ENCODE data around the gene TPSB2. TPM values are rescaled to one million over a fixed set of nuclear protein-coding genes. Genes with fewer than 3 reads are reported as not detected.
"Not testable (repeated sequence)": the region's sequence is repeated elsewhere in the genome, so short reads cannot be mapped to it uniquely, and the experiment has no call there.

The TPSB2 gene
- polyA plus RNA-seq, 1 donor (not counting 4 experiments of a cell fraction or from before 2014, with no cell fraction given): not detected

DNA sequence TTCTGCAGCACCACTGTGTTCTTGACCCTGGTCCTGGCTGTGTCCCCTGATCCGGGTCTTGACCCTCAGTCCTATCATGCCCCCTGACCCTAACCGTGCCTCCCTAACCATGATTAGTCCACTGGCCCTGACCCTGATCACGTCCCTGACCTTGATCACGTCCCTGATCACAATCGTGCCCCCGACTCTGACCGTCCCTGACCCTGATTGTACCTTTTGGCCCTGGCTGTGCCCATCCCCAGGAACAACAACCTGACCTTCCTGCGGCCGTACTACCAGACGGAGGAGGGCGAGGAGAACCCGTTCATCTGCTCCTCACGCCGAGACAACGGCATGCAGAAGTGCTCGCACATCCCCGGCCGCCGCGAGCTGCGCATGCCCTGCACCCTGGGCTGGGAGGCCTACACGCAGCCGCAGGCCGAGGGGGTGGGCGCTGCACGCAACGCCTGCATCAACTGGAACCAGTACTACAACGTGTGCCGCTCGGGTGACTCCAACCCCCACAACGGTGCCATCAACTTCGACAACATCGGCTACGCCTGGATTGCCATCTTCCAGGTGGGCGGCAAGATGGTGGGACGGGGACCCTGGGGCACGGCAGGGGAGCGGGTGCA is 29.9 kb downstream of the TPSB2 start:
- Histone ChIP-seq H3K9me3 (ENCODE audit: control insufficient read depth, low read depth, low read length) (peaks cover 4% of the 10 kb centered on the region), H4K20me1 (ENCODE audit: control insufficient read depth, extremely low read depth, insufficient read depth, low read length) (no peaks in the 10 kb centered on the region), H3K4me2 (ENCODE audit: control insufficient read depth, extremely low read depth, insufficient read depth, low read depth, low read length) (no peak overlapping the region), H3K4me1 (ENCODE audit: control insufficient read depth, extremely low read depth, insufficient read depth, low read length) (no peaks in the 10 kb centered on the region), H3K27ac (ENCODE audit: control insufficient read depth, insufficient read depth, low read length) (no peak overlapping the region), H2AFZ (ENCODE audit: control insufficient read depth, low read length) (no peak overlapping the region), H3K4me3 (ENCODE audit: control insufficient read depth in 2 of 3, extremely low read depth in 1 of 3, insufficient read depth in 2 of 3, low read depth in 1 of 3, low read length in 3 of 3) (no peak overlapping the region), H3K9ac (ENCODE audit: control insufficient read depth, extremely low read depth, insufficient read depth, low read length) (no peak overlapping the region), H3K36me3 (ENCODE audit: control insufficient read depth in 2 of 2, extremely low read depth in 1 of 2, insufficient read depth in 2 of 2, low read length in 2 of 2) (no peaks in the 10 kb centered on the region), H3K27me3 (ENCODE audit: control insufficient read depth, extremely low read depth, insufficient read depth, low read length) (peaks cover 11% of the 10 kb centered on the region), H3K9me1 (ENCODE audit: control insufficient read depth, extremely low read depth, insufficient read depth, low read length) (no peaks in the 10 kb centered on the region), H3K79me2 (ENCODE audit: control insufficient read depth, insufficient read depth, low read length) (no peaks in the 10 kb centered on the region)
- TF ChIP-seq EZH2 (IDR thresholded peaks at IDR 0.05; ENCODE audit: low read length): no peak
- TF ChIP-seq, protein P1, sequence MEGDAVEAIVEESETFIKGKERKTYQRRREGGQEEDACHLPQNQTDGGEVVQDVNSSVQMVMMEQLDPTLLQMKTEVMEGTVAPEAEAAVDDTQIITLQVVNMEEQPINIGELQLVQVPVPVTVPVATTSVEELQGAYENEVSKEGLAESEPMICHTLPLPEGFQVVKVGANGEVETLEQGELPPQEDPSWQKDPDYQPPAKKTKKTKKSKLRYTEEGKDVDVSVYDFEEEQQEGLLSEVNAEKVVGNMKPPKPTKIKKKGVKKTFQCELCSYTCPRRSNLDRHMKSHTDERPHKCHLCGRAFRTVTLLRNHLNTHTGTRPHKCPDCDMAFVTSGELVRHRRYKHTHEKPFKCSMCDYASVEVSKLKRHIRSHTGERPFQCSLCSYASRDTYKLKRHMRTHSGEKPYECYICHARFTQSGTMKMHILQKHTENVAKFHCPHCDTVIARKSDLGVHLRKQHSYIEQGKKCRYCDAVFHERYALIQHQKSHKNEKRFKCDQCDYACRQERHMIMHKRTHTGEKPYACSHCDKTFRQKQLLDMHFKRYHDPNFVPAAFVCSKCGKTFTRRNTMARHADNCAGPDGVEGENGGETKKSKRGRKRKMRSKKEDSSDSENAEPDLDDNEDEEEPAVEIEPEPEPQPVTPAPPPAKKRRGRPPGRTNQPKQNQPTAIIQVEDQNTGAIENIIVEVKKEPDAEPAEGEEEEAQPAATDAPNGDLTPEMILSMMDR (optimal IDR thresholded peaks at IDR 0.05 in 1 of 3, IDR thresholded peaks at IDR 0.05 in 1 of 3, conservative IDR thresholded peaks at IDR 0.05 in 1 of 3; ENCODE audit: extremely low read depth in 1 of 3, insufficient read depth in 2 of 3, low read length in 3 of 3): no peak
- FAIRE-seq (no peak), DNase-seq (ENCODE audit: low read depth, low spot score) (no peak)
- dilution Hi-C loops (cut with MboI; ENCODE audit: extremely low pct_ligation_motif_present, low sequenced_read_pairs): no loop called here

DNA sequence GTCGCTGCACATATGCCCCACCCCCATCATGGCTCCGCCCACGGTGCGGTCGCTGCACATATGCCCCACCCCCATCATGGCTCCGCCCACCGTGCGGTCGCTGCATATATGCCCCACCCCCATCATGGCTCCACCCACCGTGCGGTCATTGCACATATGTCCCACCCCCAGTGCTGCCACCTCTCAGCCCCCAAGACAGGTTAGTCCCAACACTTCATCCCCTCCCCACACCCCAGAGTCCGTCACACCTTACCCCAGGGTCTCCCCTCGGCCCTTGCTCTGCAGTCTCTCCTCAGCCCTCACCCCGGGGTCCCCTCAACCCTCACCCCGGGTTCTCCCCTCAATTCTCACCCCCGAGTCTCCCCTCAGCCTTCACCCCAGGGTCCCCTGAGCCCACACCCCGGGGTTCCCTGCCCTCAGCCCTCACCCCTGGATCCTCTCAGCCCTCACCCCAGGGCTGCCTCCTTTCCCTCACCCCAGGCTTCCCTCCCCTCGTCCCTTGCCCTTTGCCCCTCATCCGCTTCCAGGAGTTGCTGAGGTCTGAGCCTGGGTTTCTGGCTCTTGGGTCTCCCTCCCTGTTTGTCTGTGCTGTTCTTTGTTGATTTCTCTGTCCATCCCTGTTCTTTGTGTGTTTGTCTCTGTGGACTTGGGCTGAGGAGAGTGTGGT is 30.5 kb downstream of the TPSB2 start:
- Histone ChIP-seq H2AFZ (ENCODE audit: control insufficient read depth, low read length) (no peak overlapping the region), H3K4me3 (ENCODE audit: control insufficient read depth in 2 of 3, extremely low read depth in 1 of 3, insufficient read depth in 2 of 3, low read depth in 1 of 3, low read length in 3 of 3) (no peak overlapping the region), H3K4me1 (ENCODE audit: control insufficient read depth, extremely low read depth, insufficient read depth, low read length) (no peaks in the 10 kb centered on the region), H3K9ac (ENCODE audit: control insufficient read depth, extremely low read depth, insufficient read depth, low read length) (no peak overlapping the region), H3K79me2 (ENCODE audit: control insufficient read depth, insufficient read depth, low read length) (no peaks in the 10 kb centered on the region), H3K4me2 (ENCODE audit: control insufficient read depth, extremely low read depth, insufficient read depth, low read depth, low read length) (no peak overlapping the region), H3K36me3 (ENCODE audit: control insufficient read depth in 2 of 2, extremely low read depth in 1 of 2, insufficient read depth in 2 of 2, low read length in 2 of 2) (no peaks in the 10 kb centered on the region), H3K9me1 (ENCODE audit: control insufficient read depth, extremely low read depth, insufficient read depth, low read length) (no peaks in the 10 kb centered on the region), H3K9me3 (ENCODE audit: control insufficient read depth, low read depth, low read length) (peaks cover 4% of the 10 kb centered on the region), H4K20me1 (ENCODE audit: control insufficient read depth, extremely low read depth, insufficient read depth, low read length) (no peaks in the 10 kb centered on the region), H3K27ac (ENCODE audit: control insufficient read depth, insufficient read depth, low read length) (no peak overlapping the region), H3K27me3 (ENCODE audit: control insufficient read depth, extremely low read depth, insufficient read depth, low read length) (peaks cover 9% of the 10 kb centered on the region)
- dilution Hi-C loops (cut with MboI; ENCODE audit: extremely low pct_ligation_motif_present, low sequenced_read_pairs): no loop called here
- DNase-seq (ENCODE audit: low read depth, low spot score) (no peak), FAIRE-seq (no peak)
- TF ChIP-seq, protein P1 (optimal IDR thresholded peaks at IDR 0.05 in 1 of 3, IDR thresholded peaks at IDR 0.05 in 1 of 3, conservative IDR thresholded peaks at IDR 0.05 in 1 of 3; ENCODE audit: extremely low read depth in 1 of 3, insufficient read depth in 2 of 3, low read length in 3 of 3): no peak
- TF ChIP-seq EZH2 (IDR thresholded peaks at IDR 0.05; ENCODE audit: low read length): no peak

DNA sequence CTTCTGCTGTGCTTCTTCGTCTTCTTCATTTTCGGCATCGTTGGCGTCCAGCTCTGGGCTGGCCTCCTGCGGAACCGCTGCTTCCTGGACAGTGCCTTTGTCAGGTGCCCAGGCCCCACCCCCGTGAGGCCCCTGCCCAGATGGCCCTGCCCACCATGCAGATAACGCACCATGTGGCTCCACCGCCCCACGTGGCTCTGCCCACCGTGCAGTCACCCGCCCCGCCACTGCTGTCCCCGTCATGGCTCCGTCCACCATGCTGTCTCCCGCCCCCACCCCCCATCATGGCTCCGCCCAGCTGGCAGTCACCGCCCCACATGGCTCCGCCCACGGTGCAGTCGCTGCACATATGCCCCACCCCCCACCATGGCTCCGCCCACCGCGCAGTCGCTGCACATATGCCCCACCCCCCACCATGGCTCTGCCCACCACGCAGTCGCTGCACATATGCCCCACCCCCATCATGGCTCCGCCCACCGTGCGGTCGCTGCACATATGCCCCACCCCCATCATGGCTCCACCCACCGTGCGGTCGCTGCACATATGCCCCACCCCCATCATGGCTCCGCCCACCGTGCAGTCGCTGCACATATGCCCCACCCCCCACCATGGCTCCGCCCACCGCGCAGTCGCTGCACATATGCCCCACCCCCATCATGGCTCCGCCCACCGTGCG is 31.2 kb downstream of the TPSB2 start:
- FAIRE-seq; H3K4me1 ChIP-seq (ENCODE audit: control insufficient read depth, extremely low read depth, insufficient read depth, low read length); dilution Hi-C loops (cut with MboI; ENCODE audit: extremely low pct_ligation_motif_present, low sequenced_read_pairs); H3K4me3 ChIP-seq (ENCODE audit: control insufficient read depth in 2 of 3, extremely low read depth in 1 of 3, insufficient read depth in 2 of 3, low read depth in 1 of 3, low read length in 3 of 3); H3K4me2 ChIP-seq (ENCODE audit: control insufficient read depth, extremely low read depth, insufficient read depth, low read depth, low read length); H3K9me3 ChIP-seq (ENCODE audit: control insufficient read depth, low read depth, low read length); DNase-seq (ENCODE audit: low read depth, low spot score); H4K20me1 ChIP-seq (ENCODE audit: control insufficient read depth, extremely low read depth, insufficient read depth, low read length); H3K9ac ChIP-seq (ENCODE audit: control insufficient read depth, extremely low read depth, insufficient read depth, low read length); H2AFZ ChIP-seq (ENCODE audit: control insufficient read depth, low read length); H3K79me2 ChIP-seq (ENCODE audit: control insufficient read depth, insufficient read depth, low read length); H3K9me1 ChIP-seq (ENCODE audit: control insufficient read depth, extremely low read depth, insufficient read depth, low read length); H3K27ac ChIP-seq (ENCODE audit: control insufficient read depth, insufficient read depth, low read length); H3K36me3 ChIP-seq (ENCODE audit: control insufficient read depth in 2 of 2, extremely low read depth in 1 of 2, insufficient read depth in 2 of 2, low read length in 2 of 2); H3K27me3 ChIP-seq (ENCODE audit: control insufficient read depth, extremely low read depth, insufficient read depth, low read length): not testable (repeated sequence)

All from keratinocyte (primary cell).